SIG-M5 (cell line): ENCODE data around the gene CRYZ.

ENCODE experiments used
- DNase-seq: peaks from one replicate; lab custom pipeline; 2025; lab: John Stamatoyannopoulos, UW

The CRYZ gene

DNA sequence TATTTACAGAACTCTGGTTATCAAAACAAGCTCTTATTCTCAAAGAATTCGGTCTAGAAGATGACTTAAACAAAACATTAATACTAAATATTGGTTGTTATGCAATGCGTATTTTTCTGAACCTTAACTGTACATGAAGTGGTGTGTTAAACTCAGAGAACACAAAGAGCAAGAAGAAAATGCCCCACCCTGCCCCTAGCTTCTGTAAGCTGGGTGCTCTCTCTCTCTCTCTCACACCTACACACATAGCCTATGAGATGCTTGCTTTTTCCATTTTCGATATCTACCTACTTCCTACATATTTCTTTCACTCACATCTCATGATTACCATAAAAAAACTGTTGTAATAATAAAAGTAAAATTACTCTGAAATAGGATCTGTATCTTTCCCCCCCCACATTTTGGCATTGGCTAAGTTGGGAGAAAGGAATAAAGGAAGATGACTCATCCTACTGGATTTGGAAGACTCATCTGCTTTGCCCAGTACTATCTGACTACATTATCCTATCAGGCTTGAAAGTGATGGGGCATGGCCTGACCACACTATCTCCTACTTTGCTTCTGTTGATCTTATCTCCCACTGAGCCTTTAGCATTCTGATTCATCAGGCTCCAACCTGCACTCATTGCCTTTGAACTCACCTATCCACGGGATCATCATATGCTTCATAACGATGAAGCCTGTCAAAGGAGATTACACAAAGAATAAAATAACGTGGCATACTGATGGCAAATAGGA is 2.9 kb downstream of the CRYZ start:
- no peak for DNase-seq

- no peak for DNase-seq
Observed at GRCh38 chr1:74728736-74729135, 4.1 kb downstream of the CRYZ start.

DNA sequence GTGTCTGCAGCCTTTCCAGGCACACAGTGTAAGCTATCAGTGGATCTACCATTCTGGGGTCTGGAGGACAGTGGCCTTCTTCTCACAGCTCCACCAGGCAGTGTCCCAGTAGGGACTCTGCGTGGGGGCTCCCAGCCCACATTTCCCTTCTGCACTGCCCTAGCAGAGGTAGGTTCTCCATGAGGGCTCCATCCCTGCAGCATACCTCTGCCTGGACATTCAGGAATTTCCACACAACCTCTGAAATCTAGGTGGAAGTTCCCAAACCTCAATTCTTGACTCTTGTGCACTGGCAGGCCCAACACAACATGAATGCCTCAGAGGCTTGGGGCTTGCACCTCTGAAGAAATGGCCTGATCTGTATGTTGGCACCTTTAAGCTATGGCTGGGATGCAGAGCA is 6.8 kb downstream of the CRYZ start:
- DNase-seq = no peak

GRCh38 chr1:74717626-74718025 is 15.2 kb downstream of the CRYZ start:
- no peak for DNase-seq

DNA sequence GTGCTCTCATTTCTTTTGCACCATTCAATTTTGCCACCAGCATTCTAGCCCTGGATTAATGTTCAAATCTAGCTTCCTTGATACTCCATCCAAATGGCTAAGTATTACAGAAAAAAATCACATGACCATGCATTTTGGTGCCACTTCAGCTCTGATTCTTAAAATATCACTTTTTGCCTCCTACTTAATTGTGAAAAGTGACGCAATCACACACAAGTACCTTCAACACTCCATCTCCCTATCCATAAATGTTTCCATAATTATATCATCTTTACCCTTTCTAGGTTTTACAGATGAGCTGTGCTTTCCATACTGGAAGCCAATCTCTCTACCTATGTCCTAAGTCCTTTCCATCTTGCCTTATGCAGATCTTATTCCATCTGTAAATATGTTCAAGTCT is 16.0 kb downstream of the CRYZ start:
- DNase-seq = no peak

- DNase-seq = no peak
Observed at GRCh38 chr1:74715806-74716205, 17.0 kb downstream of the CRYZ start.

DNA sequence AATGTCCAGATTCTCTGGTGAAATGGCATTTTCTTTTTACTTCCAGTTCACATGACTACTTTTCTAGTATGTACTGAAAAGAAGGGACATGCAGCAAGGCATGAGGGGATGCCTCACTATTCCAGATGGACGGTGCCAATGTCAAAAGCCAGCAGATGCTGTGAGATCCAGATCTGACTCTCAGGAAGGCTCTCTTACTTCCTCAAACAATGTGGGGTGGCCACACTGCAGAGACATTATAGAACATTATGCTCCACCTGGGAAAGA is 17.7 kb downstream of the CRYZ start:
- no peak for DNase-seq

- DNase-seq = no peak
Observed at GRCh38 chr1:74714429-74715235, 18.2 kb downstream of the CRYZ start.

- no peak for DNase-seq
Observed at GRCh38 chr1:74713849-74714248, 19.0 kb downstream of the CRYZ start.

DNA sequence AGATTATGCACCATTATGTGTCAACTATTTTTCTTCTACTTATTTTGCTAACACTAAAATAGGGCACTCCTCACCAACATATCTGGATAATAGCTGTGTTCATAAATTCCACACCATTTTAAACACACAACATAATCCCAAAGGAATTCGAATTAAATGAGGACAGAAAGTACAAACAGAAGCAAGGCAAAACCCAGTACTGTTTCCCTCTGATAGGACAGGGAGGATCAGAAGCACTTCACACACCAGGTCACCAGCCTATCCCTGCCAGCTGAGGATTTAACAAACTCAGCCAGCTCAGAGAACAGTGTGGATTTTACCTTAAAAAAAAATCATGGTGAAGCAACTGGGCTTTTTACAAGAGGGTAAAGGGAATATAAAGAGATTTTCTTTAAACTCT is 20.0 kb downstream of the CRYZ start:
- DNase-seq = no peak

- no peak for DNase-seq
Observed at GRCh38 chr1:74703386-74704182, 29.3 kb downstream of the CRYZ start.

- no peak for DNase-seq
Observed at GRCh38 chr1:74699331-74699730, 33.5 kb downstream of the CRYZ start.

DNA sequence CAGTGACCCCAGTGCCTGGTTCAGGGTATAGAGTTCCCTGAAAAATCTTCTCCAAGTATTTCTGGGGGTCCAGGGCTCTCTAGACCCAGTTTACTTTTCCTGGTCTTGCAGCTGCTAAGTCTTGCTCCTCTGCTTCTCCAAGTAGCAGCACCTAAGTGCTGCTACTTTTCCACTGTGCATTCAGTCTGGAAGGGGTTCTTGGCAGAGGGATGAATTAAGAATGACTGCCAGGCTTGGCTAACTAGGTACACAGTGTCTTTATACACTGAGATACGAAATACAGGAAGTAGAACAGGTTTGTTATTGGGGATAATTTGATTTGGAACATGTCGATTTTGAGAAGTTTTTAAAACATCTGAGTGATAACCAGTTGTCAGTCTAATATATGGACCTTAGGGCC is 35.0 kb downstream of the CRYZ start:
- no peak for DNase-seq

DNA sequence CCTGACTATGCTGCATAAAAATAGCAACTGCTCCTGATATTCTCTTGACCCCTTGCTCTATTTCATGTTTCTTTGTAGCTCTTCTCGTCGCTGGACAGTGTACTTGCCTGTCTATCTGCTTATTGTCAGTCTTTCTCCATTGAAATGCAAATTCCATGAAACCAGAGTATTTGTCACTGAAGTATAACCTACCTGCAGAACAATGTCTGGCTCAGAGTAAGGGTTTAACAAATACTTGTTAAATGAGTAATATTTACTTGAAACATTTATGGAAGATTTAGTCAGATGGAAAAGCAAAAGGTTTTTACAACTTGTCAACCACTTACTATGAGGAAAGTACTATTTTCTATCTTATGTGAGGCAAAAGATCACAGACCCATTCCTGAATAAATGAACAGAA is 39.4 kb downstream of the CRYZ start:
- no peak for DNase-seq

- DNase-seq = no peak
Observed at GRCh38 chr1:74690909-74691308, 41.9 kb downstream of the CRYZ start.

GRCh38 chr1:74690364-74690696 is 42.5 kb downstream of the CRYZ start:
- DNase-seq = no peak

DNA sequence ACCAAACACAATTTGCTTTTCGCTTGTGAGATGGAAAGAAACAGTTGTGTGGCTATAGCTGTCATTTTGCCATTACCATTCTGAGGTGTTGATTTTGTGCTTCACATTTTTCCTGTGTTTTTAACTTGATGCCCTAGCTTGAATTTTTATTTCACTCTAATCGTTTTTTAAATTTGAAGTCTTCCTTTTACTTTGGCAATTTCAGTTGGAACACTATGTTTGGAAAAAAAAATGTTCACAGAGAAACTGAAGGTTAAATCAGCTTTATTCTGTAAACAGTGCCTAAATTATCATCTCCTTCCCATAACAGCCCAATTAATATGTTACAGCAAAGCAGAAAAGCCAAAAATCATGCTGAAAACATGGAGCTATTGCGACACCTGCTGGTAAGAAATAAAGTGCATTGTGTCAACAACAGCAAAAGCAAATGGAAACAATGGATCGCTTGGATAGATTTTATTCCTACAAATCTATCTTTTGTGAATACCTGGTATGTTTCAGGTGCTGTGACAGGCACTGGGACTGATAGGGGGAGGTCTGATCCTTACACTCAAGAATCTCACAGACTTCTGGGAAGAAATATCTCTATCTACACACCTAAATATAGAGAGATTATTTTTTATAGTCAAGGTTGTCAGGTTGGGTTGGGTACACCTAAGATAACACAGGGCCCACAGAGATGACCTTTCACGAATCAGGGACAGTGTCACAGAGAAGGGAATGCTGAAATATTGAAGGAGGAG is 43.1 kb downstream of the CRYZ start:
- DNase-seq = no peak

DNA sequence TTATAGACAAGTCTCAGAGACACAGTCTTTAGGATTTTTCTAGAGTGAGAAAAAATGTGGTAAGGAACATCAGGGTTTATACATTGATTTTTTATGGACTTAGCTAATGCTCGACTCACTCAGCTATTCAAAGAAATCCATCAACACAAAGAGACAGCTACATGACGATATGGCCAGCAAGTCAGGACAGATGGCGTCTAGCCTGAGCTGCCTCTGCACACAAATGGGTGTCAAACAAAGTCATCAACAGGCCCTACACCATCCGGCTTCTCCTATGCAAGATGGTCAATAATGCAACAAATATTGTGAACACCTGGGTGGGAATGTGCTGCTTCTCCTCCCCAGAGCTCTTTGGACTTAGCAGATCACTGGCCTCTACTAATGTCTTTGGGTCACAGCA is 45.9 kb downstream of the CRYZ start:
- no peak for DNase-seq

GRCh38 chr1:74684301-74684700 is 48.5 kb downstream of the CRYZ start:
- no peak for DNase-seq

- no peak for DNase-seq
Observed at GRCh38 chr1:74683656-74684055, 49.2 kb downstream of the CRYZ start.

- no peak for DNase-seq
Observed at GRCh38 chr1:74681851-74682250, 51.0 kb downstream of the CRYZ start.

DNA sequence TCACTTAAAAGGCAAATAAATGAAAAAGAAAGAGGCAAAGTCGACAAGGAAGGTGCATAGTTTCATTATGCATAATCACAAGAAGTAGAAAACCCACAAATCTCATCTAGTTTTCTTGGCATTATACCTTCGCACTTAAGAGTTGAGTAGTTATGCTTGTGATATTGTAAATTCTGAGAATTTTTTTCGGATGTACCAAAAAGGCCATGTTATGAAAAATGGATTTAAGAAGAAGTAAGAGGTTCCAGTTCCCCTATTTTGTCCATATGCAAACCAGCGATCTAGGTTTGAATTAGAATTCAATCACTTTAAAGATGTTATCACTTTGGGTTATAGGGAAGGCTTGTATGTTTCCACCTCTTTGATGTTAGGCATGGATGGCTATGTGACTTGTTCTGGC is 51.4 kb downstream of the CRYZ start:
- no peak for DNase-seq

DNA sequence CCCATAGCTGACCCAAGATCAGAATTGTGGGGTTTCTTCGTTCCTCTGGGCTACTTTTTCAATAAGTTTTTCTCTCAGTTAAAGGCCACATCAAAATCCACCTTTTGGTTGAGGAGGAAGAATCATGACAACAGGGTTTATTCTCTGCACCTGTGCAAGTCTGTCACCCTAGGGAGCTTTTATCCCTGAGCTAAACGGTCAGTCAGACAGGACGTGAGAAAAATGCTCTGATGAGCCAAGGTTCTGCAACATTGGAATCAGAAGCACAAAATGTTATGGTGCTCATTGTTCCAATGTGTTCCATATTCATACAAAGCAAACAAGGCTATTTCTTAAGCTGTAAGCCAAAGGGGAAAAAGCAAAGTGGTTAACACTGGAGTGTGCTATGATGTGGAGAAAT is 51.8 kb downstream of the CRYZ start:
- no peak for DNase-seq
